Keratinocyte (primary cell): ENCODE measurements around the gene NAV3. TPM values are rescaled to one million over a fixed set of nuclear protein-coding genes. Genes with fewer than 3 reads are reported as not detected.

Experiments used
- DNase-seq: peaks from one replicate; pipeline ENCODE4 v3.0.0-alpha.2; 2011; ENCODE audit warnings: low read depth, missing footprints, low spot score
- FAIRE-seq: peaks from 2 replicates; lab custom pipeline; 2011; peaks lifted over from hg19 to GRCh38; lab: Jason Lieb, UNC
- H2AFZ ChIP-seq: 2 replicates; pipeline ENCODE4 v1.6.0; 2012; ENCODE audit warnings: low read length, control low read depth, inconsistent platforms; ENCODE audit not compliant: control insufficient read depth
- H3K27ac ChIP-seq: 2 replicates; pipeline ENCODE4 v1.5.1; 2011; ENCODE audit warnings: low read length; ENCODE audit not compliant: control insufficient read depth, insufficient read depth
- H3K27me3 ChIP-seq: 3 replicates; pipeline ENCODE4 v1.6.0; 2011; ENCODE audit warnings: low read length; ENCODE audit not compliant: control insufficient read depth, insufficient read depth; ENCODE audit errors: extremely low read depth
- H3K36me3 ChIP-seq, 2 experiments: 2 replicates in 1 of 2; 3 replicates in 1 of 2; pipeline ENCODE4 v1.5.1; 2011; ENCODE audit warnings: low read length in 2 of 2, mild to moderate bottlenecking in 1 of 2; ENCODE audit not compliant: control insufficient read depth in 2 of 2, insufficient read depth in 2 of 2; ENCODE audit errors: extremely low read depth in 1 of 2
- H3K4me1 ChIP-seq: 3 replicates; pipeline ENCODE4 v1.5.1; 2011; ENCODE audit warnings: low read length; ENCODE audit not compliant: control insufficient read depth, insufficient read depth; ENCODE audit errors: extremely low read depth
- H3K4me2 ChIP-seq: 3 replicates; pipeline ENCODE4 v1.6.0; 2011; ENCODE audit warnings: low read depth, low read length; ENCODE audit not compliant: control insufficient read depth, insufficient read depth; ENCODE audit errors: extremely low read depth
- H3K4me3 ChIP-seq, 3 experiments: fragments of 200-600 bp in 1 of 3; sonication (generic) in 1 of 3; 2 replicates in 2 of 3; 3 replicates in 1 of 3; pipeline ENCODE4 v1.5.1; 2011 to 2016; ENCODE audit warnings: low read length in 3 of 3, mild to moderate bottlenecking in 3 of 3, control low read depth in 2 of 3, inconsistent platforms in 1 of 3, low read depth in 1 of 3, mixed read lengths in 1 of 3, mixed run types in 1 of 3, moderate library complexity in 1 of 3; ENCODE audit not compliant: control insufficient read depth in 2 of 3, insufficient read depth in 2 of 3; ENCODE audit errors: extremely low read depth in 1 of 3
- H3K79me2 ChIP-seq: 2 replicates; pipeline ENCODE4 v1.6.0; 2012; ENCODE audit warnings: low read length; ENCODE audit not compliant: control insufficient read depth, insufficient read depth
- H3K9ac ChIP-seq: 3 replicates; pipeline ENCODE4 v1.6.0; 2011; ENCODE audit warnings: low read length; ENCODE audit not compliant: control insufficient read depth, insufficient read depth; ENCODE audit errors: extremely low read depth
- H3K9me1 ChIP-seq: 3 replicates; pipeline ENCODE4 v1.6.0; 2011; ENCODE audit warnings: low read length; ENCODE audit not compliant: control insufficient read depth, insufficient read depth; ENCODE audit errors: extremely low read depth
- H3K9me3 ChIP-seq: 2 replicates; pipeline ENCODE4 v1.5.1; 2012; ENCODE audit warnings: low read depth, low read length; ENCODE audit not compliant: control insufficient read depth
- H4K20me1 ChIP-seq: 3 replicates; pipeline ENCODE4 v1.6.0; 2011; ENCODE audit warnings: low read length; ENCODE audit not compliant: control insufficient read depth, insufficient read depth; ENCODE audit errors: extremely low read depth
- EZH2 ChIP-seq: IDR thresholded peaks from one replicate; pipeline ENCODE4 v1.6.1; 2012; ENCODE audit warnings: inconsistent platforms, mild to moderate bottlenecking, low read length, moderate library complexity
- dilution Hi-C: fragments of 300-500 bp; cut with MboI; formaldehyde crosslinking; loops from one replicate; pipeline ENCODE4 v1.7.0; 2020; ENCODE audit warnings: low sequenced_read_pairs; ENCODE audit not compliant: extremely low pct_ligation_motif_present
- polyA plus RNA-seq, 5 experiments: library from polyadenylated mRNA; depleted of rRNA in 3 of 5; stranded (reverse) in 3 of 5; stranded (forward) in 1 of 5; unstranded in 1 of 5; fragments of >200 nt; gene quantifications; 1 replicate in 1 of 5; 2 replicates in 3 of 5; 3 replicates in 1 of 5; pipeline versions ENCODE4 v1.2.1 to v1.2.3, GENCODE V29; 2011 to 2012; ENCODE audit warnings: missing spikeins in 2 of 5, low read depth in 1 of 5, low replicate concordance in 1 of 5
- TF ChIP-seq, protein P1 (sequence below), 3 experiments: IDR thresholded peaks in 1 of 3; conservative IDR thresholded peaks in 1 of 3; optimal IDR thresholded peaks in 1 of 3; 2 replicates in 2 of 3; 3 replicates in 1 of 3; pipeline versions ENCODE3 to v1.5.1; 2011; ENCODE audit warnings: low read length in 3 of 3, mild to moderate bottlenecking in 3 of 3, moderate library complexity in 2 of 3, control low read depth in 1 of 3, inconsistent platforms in 1 of 3; ENCODE audit not compliant: insufficient read depth in 2 of 3; ENCODE audit errors: extremely low read depth in 1 of 3

The NAV3 gene
- polyA plus RNA-seq, 1 donor (not counting 4 experiments of a cell fraction or from before 2014, with no cell fraction given): 22.6 TPM

DNA sequence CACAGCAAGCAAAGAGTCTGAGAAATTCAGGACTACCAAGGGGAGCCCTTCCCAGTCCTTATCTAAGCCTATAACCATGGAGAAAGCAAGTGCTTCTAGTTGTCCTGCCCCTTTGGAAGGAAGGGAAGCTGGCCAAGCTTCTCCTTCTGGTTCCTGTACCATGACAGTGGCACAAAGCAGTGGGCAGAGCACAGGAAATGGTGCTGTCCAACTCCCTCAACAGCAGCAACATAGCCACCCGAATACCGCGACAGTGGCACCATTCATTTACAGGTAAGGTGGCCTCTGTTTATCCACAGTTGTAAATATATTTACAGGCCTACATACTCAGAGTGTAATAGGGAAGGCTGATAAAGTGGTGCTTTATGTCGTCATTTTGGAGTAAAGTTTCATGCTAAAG, 176.5 kb downstream of the NAV3 start:
- no peak overlapping the region for H2AFZ ChIP-seq
- H3K79me2 ChIP-seq: peaks cover 10% of the 10 kb centered on the region
- no peak for TF ChIP-seq EZH2
- TF ChIP-seq, protein P1, sequence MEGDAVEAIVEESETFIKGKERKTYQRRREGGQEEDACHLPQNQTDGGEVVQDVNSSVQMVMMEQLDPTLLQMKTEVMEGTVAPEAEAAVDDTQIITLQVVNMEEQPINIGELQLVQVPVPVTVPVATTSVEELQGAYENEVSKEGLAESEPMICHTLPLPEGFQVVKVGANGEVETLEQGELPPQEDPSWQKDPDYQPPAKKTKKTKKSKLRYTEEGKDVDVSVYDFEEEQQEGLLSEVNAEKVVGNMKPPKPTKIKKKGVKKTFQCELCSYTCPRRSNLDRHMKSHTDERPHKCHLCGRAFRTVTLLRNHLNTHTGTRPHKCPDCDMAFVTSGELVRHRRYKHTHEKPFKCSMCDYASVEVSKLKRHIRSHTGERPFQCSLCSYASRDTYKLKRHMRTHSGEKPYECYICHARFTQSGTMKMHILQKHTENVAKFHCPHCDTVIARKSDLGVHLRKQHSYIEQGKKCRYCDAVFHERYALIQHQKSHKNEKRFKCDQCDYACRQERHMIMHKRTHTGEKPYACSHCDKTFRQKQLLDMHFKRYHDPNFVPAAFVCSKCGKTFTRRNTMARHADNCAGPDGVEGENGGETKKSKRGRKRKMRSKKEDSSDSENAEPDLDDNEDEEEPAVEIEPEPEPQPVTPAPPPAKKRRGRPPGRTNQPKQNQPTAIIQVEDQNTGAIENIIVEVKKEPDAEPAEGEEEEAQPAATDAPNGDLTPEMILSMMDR (optimal IDR thresholded peaks at IDR 0.05 in 1 of 3, IDR thresholded peaks at IDR 0.05 in 1 of 3, conservative IDR thresholded peaks at IDR 0.05 in 1 of 3; ENCODE audit: extremely low read depth in 1 of 3, insufficient read depth in 2 of 3, low read length in 3 of 3): no peak
- dilution Hi-C loops: no loop called here
- H3K4me3 ChIP-seq: no peak overlapping the region
- no peaks in the 10 kb centered on the region for H3K4me1 ChIP-seq
- no peak overlapping the region for H3K4me2 ChIP-seq
- FAIRE-seq: no peak
- H3K27me3 ChIP-seq: no peaks in the 10 kb centered on the region
- H3K9ac ChIP-seq: no peak overlapping the region
- no peaks in the 10 kb centered on the region for H4K20me1 ChIP-seq
- H3K9me3 ChIP-seq: no peaks in the 10 kb centered on the region
- H3K27ac ChIP-seq: no peak overlapping the region
- no peaks in the 10 kb centered on the region for H3K9me1 ChIP-seq
- no peak for DNase-seq
- H3K36me3 ChIP-seq: peaks cover 12 to 17% of the 10 kb centered on the region in 2 experiments

DNA sequence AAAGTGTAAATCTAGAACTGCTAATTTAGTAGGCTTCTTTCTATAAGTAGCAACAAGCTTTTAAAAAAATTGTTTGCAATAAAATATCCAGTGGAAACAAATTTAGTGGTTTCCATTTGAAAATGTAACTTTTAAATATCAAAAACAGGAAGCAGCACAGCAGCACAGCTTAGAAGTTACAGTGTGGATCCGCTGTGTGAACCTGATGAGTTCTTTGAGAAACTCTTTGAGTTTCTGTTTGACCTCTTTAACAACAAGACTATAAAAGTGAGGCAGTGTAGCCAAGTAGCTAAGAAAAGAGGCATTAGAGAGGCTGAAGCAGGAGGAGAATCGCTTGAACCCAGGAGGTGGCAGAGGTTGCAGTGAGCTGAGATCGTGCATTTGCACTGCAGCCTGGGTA, 178.3 kb downstream of the NAV3 start:
- Histone ChIP-seq H3K4me3 (no peak overlapping the region), H3K9me3 (no peaks in the 10 kb centered on the region), H2AFZ (no peak overlapping the region), H3K9ac (no peak overlapping the region), H3K27me3 (no peaks in the 10 kb centered on the region), H3K36me3 (peaks cover 8 to 23% of the 10 kb centered on the region in 2 experiments), H4K20me1 (no peaks in the 10 kb centered on the region), H3K27ac (no peak overlapping the region), H3K9me1 (no peaks in the 10 kb centered on the region), H3K79me2 (peaks cover 13% of the 10 kb centered on the region), H3K4me1 (no peaks in the 10 kb centered on the region), H3K4me2 (no peak overlapping the region)
- TF ChIP-seq, protein P1 (optimal IDR thresholded peaks at IDR 0.05 in 1 of 3, IDR thresholded peaks at IDR 0.05 in 1 of 3, conservative IDR thresholded peaks at IDR 0.05 in 1 of 3; ENCODE audit: extremely low read depth in 1 of 3, insufficient read depth in 2 of 3, low read length in 3 of 3): no peak
- no peak for TF ChIP-seq EZH2
- DNase-seq: no peak
- dilution Hi-C loops: no loop called here
- FAIRE-seq: peak; percentile 46
